Neural cell (in vitro differentiated cells): ENCODE measurements around the gene VAMP5. TPM values are rescaled to one million over a fixed set of nuclear protein-coding genes. Genes with fewer than 3 reads are reported as not detected.

ENCODE experiments used
- H2AFZ ChIP-seq: fragments of 200-600, 300-800 bp; sonication (generic), shearing (Covaris generic); 2 replicates; pipeline ENCODE4 v1.6.0; 2014; ENCODE audit warnings: low read depth, mild to moderate bottlenecking, antibody characterized with exemption, low read length, moderate library complexity
- H3F3A ChIP-seq: fragments of 200-600 bp; shearing (Covaris generic); 2 replicates; pipeline ENCODE4 v1.6.1; 2016; ENCODE audit warnings: mild to moderate bottlenecking, moderate library complexity, mixed read lengths, antibody characterized with exemption, low read length; ENCODE audit not compliant: insufficient read depth, poor library complexity, severe bottlenecking
- H3K27ac ChIP-seq: fragments of 200-600, 300-800 bp; sonication (generic), shearing (Covaris generic); 2 replicates; pipeline ENCODE4 v1.5.1; 2014; ENCODE audit warnings: mild to moderate bottlenecking, low read length, moderate library complexity
- H3K27me3 ChIP-seq: fragments of 300-800, 200-600 bp; sonication (generic), shearing (Covaris generic); 2 replicates; pipeline ENCODE4 v1.6.0; 2014; ENCODE audit warnings: mild to moderate bottlenecking, low read depth, low read length, moderate library complexity; ENCODE audit not compliant: insufficient read depth
- H3K36me3 ChIP-seq: fragments of 300-800, 200-600 bp; sonication (generic), shearing (Covaris generic); 2 replicates; pipeline ENCODE4 v1.5.1; 2014; ENCODE audit warnings: mild to moderate bottlenecking, antibody characterized with exemption, low read length, moderate library complexity; ENCODE audit not compliant: insufficient read depth
- H3K4me2 ChIP-seq: fragments of 300-800, 200-600 bp; sonication (generic), shearing (Covaris generic); 2 replicates; pipeline ENCODE4 v1.6.0; 2014; ENCODE audit warnings: mild to moderate bottlenecking, low read length
- H3K4me3 ChIP-seq: fragments of 300-800, 200-600 bp; sonication (generic), shearing (Covaris generic); 2 replicates; pipeline ENCODE4 v1.5.1; 2014; ENCODE audit warnings: mild to moderate bottlenecking, low read length, moderate library complexity
- H3K79me2 ChIP-seq: fragments of 200-600 bp; shearing (Covaris generic); replicated peaks from 2 replicates; pipeline ENCODE4 v1.6.0; 2014; ENCODE audit warnings: mild to moderate bottlenecking, low read length, moderate library complexity; ENCODE audit not compliant: insufficient read depth
- H3K9ac ChIP-seq: fragments of 300-800, 200-600 bp; sonication (generic), shearing (Covaris generic); 2 replicates; pipeline ENCODE4 v1.6.1; 2016; ENCODE audit warnings: mild to moderate bottlenecking, low read length, mixed read lengths
- H3K9me2 ChIP-seq: fragments of 200-600 bp; shearing (Covaris generic); 2 replicates; pipeline ENCODE4 v1.6.1; 2016; ENCODE audit warnings: mild to moderate bottlenecking, low read length, mixed read lengths; ENCODE audit not compliant: insufficient read depth
- H3K9me3 ChIP-seq: fragments of 200-600, 300-800 bp; sonication (generic), shearing (Covaris generic); 2 replicates; pipeline ENCODE4 v1.6.1; 2016; ENCODE audit warnings: mild to moderate bottlenecking, mixed run types, low read length, moderate library complexity, mixed read lengths
- H4K20me1 ChIP-seq: fragments of 200-600 bp; shearing (Covaris generic); 2 replicates; pipeline ENCODE4 v1.6.1; 2016; ENCODE audit warnings: mild to moderate bottlenecking, mixed run types; ENCODE audit not compliant: insufficient read depth
- EP300 ChIP-seq: fragments of 450-650 bp; conservative IDR thresholded peaks from 2 replicates; pipeline ENCODE4 v1.6.1; 2014; ENCODE audit warnings: antibody characterized with exemption, mild to moderate bottlenecking, moderate library complexity; ENCODE audit not compliant: poor library complexity, severe bottlenecking
- EZH2 ChIP-seq: fragments of 200-600, 300-800 bp; shearing (Covaris generic), sonication (generic); IDR thresholded peaks from 2 replicates; pipeline ENCODE4 v1.6.1; 2014; ENCODE audit warnings: antibody characterized with exemption, low read length, borderline replicate concordance, mild to moderate bottlenecking; ENCODE audit not compliant: insufficient read depth, poor library complexity, severe bottlenecking
- MXI1 ChIP-seq: fragments of 450-650 bp; conservative IDR thresholded peaks from 2 replicates; pipeline ENCODE4 v1.6.1; 2014; ENCODE audit warnings: antibody characterized with exemption, mild to moderate bottlenecking; ENCODE audit not compliant: poor library complexity, severe bottlenecking
- POLR2AphosphoS5 ChIP-seq: IDR thresholded peaks from 2 replicates; pipeline ENCODE4 v1.6.1; 2012
- RAD21 ChIP-seq: fragments of 450-650 bp; conservative IDR thresholded peaks from 2 replicates; pipeline ENCODE4 v1.6.1; 2014; ENCODE audit warnings: antibody characterized with exemption, mild to moderate bottlenecking, moderate library complexity
- SMC3 ChIP-seq: fragments of 450-650 bp; conservative IDR thresholded peaks from 2 replicates; pipeline ENCODE4 v1.6.1; 2014; ENCODE audit warnings: antibody characterized with exemption, mild to moderate bottlenecking, moderate library complexity; ENCODE audit not compliant: poor library complexity
- TAF1 ChIP-seq: IDR thresholded peaks from 2 replicates; pipeline ENCODE4 v1.6.1; 2012; ENCODE audit warnings: low read depth
- polyA plus RNA-seq: library from polyadenylated mRNA; depleted of rRNA; stranded (reverse); fragments of >200 nt; gene quantifications from 2 replicates; pipeline ENCODE4 v1.2.3, GENCODE V29; 2014
- TF ChIP-seq, protein P1 (sequence below): fragments of 450-650 bp; IDR thresholded peaks from 2 replicates; pipeline ENCODE4 v1.5.1; 2014; ENCODE audit warnings: antibody characterized with exemption, mild to moderate bottlenecking, moderate library complexity; ENCODE audit not compliant: poor library complexity, severe bottlenecking
- TF ChIP-seq, protein P2 (sequence below): IDR thresholded peaks from 2 replicates; pipeline ENCODE4 v1.6.1; 2012; ENCODE audit warnings: borderline replicate concordance

Gene VAMP5
- polyA plus RNA-seq, 1 donor from 2014 or later, result not detected

DNA sequence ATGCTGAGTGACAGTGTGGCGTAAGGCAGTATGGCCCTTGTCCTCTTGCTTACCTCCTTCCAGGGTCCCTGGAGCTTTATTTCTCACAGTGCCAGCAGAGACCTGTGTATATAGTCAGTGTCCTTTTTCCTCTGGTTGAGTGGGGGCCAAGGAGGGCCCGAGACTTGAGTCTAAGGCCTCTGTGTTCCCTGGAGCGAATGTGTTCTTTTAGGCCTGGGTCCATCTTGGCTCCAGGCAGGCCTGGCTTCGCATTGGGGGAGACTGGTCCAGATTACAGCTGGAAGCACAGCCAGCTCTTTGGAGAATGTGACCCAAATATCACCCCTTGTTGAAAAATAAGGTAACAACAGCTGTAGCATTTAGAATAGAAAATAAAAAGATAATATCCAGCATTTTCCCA, 5.0 kb downstream of the VAMP5 start:
- no peaks in the 10 kb centered on the region for H4K20me1 ChIP-seq
- TF ChIP-seq EP300, result no peak
- no peak for TF ChIP-seq MXI1
- no peak for TF ChIP-seq RAD21
- H3K27ac ChIP-seq, result no peak overlapping the region
- no peaks in the 10 kb centered on the region for H3F3A ChIP-seq
- no peak overlapping the region for H3K4me2 ChIP-seq
- no peak overlapping the region for H3K9ac ChIP-seq
- H3K79me2 ChIP-seq, result no peaks in the 10 kb centered on the region
- H2AFZ ChIP-seq, result no peak overlapping the region
- H3K4me3 ChIP-seq, result no peak overlapping the region
- no peaks in the 10 kb centered on the region for H3K9me3 ChIP-seq
- peaks cover 20% of the 10 kb centered on the region for H3K27me3 ChIP-seq
- no peaks in the 10 kb centered on the region for H3K9me2 ChIP-seq
- no peaks in the 10 kb centered on the region for H3K36me3 ChIP-seq

DNA sequence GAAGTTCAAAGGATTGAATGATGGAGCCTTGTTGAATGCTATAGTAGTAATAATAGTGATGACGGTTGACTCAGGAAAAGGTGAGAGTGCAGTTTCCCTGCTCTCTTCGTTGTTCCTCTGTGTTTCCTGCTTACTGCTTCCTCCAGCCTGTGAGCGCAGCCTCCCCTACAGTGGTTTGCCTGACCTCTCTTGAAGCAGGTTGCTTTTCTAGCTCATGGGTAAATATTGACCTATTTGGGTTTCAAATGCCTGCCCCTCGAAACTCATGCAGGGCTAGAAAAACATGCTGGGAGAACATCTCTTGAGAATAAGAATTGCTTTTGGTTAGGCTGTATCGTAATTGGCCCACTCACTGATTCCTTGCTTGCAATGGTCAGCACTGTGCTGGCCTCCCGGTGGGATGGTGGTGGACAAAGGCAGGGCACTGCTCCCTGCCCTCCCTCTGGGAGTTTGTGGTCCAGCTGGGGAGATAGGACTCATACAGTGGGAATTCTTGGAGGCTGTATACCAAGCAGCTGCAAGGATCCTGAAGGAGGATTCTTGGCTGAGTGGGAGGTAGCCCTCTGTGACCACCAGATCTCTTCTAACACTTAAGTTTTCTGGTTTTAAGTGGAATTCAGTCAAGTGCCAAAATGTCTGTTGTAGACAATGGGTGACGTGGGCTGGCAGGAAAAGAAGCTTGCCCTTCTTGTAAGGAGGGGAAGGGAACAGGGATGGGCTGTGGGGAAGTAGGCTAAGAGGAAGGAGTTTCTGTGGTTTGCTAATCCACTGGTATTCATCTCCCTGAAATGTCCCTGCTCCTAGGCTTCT, 6.0 kb downstream of the VAMP5 start:
- Histone ChIP-seq H4K20me1 (no peaks in the 10 kb centered on the region), H2AFZ (no peak overlapping the region), H3K27me3 (peaks cover 10% of the 10 kb centered on the region), H3K27ac (no peak overlapping the region), H3K4me3 (no peak overlapping the region), H3K79me2 (no peaks in the 10 kb centered on the region), H3K9me3 (no peaks in the 10 kb centered on the region), H3K4me2 (no peak overlapping the region), H3K9me2 (no peaks in the 10 kb centered on the region), H3K36me3 (no peaks in the 10 kb centered on the region), H3F3A (no peaks in the 10 kb centered on the region), H3K9ac (no peak overlapping the region)
- TF ChIP-seq EP300 (no peak), EZH2 (no peak), POLR2AphosphoS5 (no peak), MXI1 (no peak), TAF1 (no peak), SMC3 (no peak), RAD21 (no peak)
- TF ChIP-seq, protein P1, sequence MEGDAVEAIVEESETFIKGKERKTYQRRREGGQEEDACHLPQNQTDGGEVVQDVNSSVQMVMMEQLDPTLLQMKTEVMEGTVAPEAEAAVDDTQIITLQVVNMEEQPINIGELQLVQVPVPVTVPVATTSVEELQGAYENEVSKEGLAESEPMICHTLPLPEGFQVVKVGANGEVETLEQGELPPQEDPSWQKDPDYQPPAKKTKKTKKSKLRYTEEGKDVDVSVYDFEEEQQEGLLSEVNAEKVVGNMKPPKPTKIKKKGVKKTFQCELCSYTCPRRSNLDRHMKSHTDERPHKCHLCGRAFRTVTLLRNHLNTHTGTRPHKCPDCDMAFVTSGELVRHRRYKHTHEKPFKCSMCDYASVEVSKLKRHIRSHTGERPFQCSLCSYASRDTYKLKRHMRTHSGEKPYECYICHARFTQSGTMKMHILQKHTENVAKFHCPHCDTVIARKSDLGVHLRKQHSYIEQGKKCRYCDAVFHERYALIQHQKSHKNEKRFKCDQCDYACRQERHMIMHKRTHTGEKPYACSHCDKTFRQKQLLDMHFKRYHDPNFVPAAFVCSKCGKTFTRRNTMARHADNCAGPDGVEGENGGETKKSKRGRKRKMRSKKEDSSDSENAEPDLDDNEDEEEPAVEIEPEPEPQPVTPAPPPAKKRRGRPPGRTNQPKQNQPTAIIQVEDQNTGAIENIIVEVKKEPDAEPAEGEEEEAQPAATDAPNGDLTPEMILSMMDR, result no peak
- TF ChIP-seq, protein P2, sequence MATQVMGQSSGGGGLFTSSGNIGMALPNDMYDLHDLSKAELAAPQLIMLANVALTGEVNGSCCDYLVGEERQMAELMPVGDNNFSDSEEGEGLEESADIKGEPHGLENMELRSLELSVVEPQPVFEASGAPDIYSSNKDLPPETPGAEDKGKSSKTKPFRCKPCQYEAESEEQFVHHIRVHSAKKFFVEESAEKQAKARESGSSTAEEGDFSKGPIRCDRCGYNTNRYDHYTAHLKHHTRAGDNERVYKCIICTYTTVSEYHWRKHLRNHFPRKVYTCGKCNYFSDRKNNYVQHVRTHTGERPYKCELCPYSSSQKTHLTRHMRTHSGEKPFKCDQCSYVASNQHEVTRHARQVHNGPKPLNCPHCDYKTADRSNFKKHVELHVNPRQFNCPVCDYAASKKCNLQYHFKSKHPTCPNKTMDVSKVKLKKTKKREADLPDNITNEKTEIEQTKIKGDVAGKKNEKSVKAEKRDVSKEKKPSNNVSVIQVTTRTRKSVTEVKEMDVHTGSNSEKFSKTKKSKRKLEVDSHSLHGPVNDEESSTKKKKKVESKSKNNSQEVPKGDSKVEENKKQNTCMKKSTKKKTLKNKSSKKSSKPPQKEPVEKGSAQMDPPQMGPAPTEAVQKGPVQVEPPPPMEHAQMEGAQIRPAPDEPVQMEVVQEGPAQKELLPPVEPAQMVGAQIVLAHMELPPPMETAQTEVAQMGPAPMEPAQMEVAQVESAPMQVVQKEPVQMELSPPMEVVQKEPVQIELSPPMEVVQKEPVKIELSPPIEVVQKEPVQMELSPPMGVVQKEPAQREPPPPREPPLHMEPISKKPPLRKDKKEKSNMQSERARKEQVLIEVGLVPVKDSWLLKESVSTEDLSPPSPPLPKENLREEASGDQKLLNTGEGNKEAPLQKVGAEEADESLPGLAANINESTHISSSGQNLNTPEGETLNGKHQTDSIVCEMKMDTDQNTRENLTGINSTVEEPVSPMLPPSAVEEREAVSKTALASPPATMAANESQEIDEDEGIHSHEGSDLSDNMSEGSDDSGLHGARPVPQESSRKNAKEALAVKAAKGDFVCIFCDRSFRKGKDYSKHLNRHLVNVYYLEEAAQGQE, result no peak
